H9 (cell line): ENCODE measurements around the gene RAB1A. TPM values are rescaled to one million over a fixed set of nuclear protein-coding genes. Genes with fewer than 3 reads are reported as not detected.

Source experiments
- DNase-seq: peaks from one replicate; pipeline ENCODE4 v3.0.0-alpha.2; 2017
- H2AFZ ChIP-seq: one replicate; pipeline ENCODE4 v1.6.1; 2013; ENCODE audit warnings: mild to moderate bottlenecking, low read length, control low read depth, moderate library complexity
- H2AK5ac ChIP-seq: 2 replicates; pipeline ENCODE4 v1.6.1; 2013; ENCODE audit warnings: low read length, control low read depth, mixed read lengths; ENCODE audit not compliant: insufficient read length
- H2BK120ac ChIP-seq: one replicate; pipeline ENCODE4 v1.6.1; 2013; ENCODE audit warnings: low read depth, mild to moderate bottlenecking, low read length, control low read depth, inconsistent platforms; ENCODE audit not compliant: poor library complexity, severe bottlenecking
- H2BK12ac ChIP-seq: 2 replicates; pipeline ENCODE4 v1.6.1; 2013; ENCODE audit warnings: low read length, control low read depth, mixed read lengths, low read depth; ENCODE audit not compliant: insufficient read length
- H2BK15ac ChIP-seq: 2 replicates; pipeline ENCODE4 v1.6.1; 2013; ENCODE audit warnings: low read depth, low read length, control low read depth
- H2BK20ac ChIP-seq: one replicate; pipeline ENCODE4 v1.6.1; 2013; ENCODE audit warnings: low read depth, mild to moderate bottlenecking, low read length, control low read depth, inconsistent platforms; ENCODE audit not compliant: poor library complexity, severe bottlenecking
- H2BK5ac ChIP-seq: 2 replicates; pipeline ENCODE4 v1.6.1; 2013; ENCODE audit warnings: low read length, control low read depth, mixed read lengths; ENCODE audit not compliant: insufficient read length
- H3K14ac ChIP-seq: 2 replicates; pipeline ENCODE4 v1.6.1; 2013; ENCODE audit warnings: low read length, control low read depth; ENCODE audit not compliant: insufficient read depth
- H3K18ac ChIP-seq: 2 replicates; pipeline ENCODE4 v1.6.1; 2013; ENCODE audit warnings: low read depth, mild to moderate bottlenecking, mixed read lengths, low read length, control low read depth; ENCODE audit not compliant: insufficient read length
- H3K23ac ChIP-seq: 2 replicates; pipeline ENCODE4 v1.6.1; 2013; ENCODE audit warnings: low read length, control low read depth, mixed read lengths, low read depth; ENCODE audit not compliant: insufficient read length
- H3K23me2 ChIP-seq: 2 replicates; pipeline ENCODE4 v1.6.1; 2013; ENCODE audit warnings: low read depth, mild to moderate bottlenecking, mixed read lengths, low read length, control low read depth; ENCODE audit not compliant: insufficient read length, poor library complexity, severe bottlenecking
- H3K27ac ChIP-seq: 2 replicates; pipeline ENCODE4 v1.5.1; 2013; ENCODE audit warnings: low read length, control low read depth, mixed read lengths, low read depth; ENCODE audit not compliant: insufficient read length
- H3K27me3 ChIP-seq: 2 replicates; pipeline ENCODE4 v1.6.1; 2013; ENCODE audit warnings: low read length, control low read depth, inconsistent platforms; ENCODE audit not compliant: insufficient read depth
- H3K4ac ChIP-seq: 2 replicates; pipeline ENCODE4 v1.6.1; 2013; ENCODE audit warnings: low read depth, mild to moderate bottlenecking, control low read depth, inconsistent platforms, low read length, moderate library complexity
- H3K4me1 ChIP-seq: 2 replicates; pipeline ENCODE4 v1.6.1; 2013; ENCODE audit warnings: low read length, control low read depth, inconsistent platforms; ENCODE audit not compliant: insufficient read depth
- H3K4me2 ChIP-seq: 2 replicates; pipeline ENCODE4 v1.6.1; 2013; ENCODE audit warnings: low read length, control low read depth, mixed read lengths; ENCODE audit not compliant: insufficient read length, insufficient read depth
- H3K56ac ChIP-seq: 2 replicates; pipeline ENCODE4 v1.6.1; 2013; ENCODE audit warnings: low read depth, mild to moderate bottlenecking, mixed read lengths, low read length, control low read depth; ENCODE audit not compliant: insufficient read length
- H3K79me1 ChIP-seq: 2 replicates; pipeline ENCODE4 v1.6.1; 2013; ENCODE audit warnings: low read depth, mild to moderate bottlenecking, moderate library complexity, low read length, control low read depth, inconsistent platforms; ENCODE audit not compliant: insufficient read depth, poor library complexity, severe bottlenecking
- H3K79me2 ChIP-seq: 2 replicates; pipeline ENCODE4 v1.6.1; 2013; ENCODE audit warnings: low read length, control low read depth, inconsistent platforms; ENCODE audit not compliant: insufficient read depth
- H3K9ac ChIP-seq: 2 replicates; pipeline ENCODE4 v1.6.1; 2013; ENCODE audit warnings: low read length, control low read depth, mixed read lengths; ENCODE audit not compliant: insufficient read length; ENCODE audit errors: extremely low read depth
- H3K9me3 ChIP-seq: one replicate; pipeline ENCODE4 v1.6.1; 2013; ENCODE audit warnings: low read depth, low read length, inconsistent platforms; ENCODE audit not compliant: control insufficient read depth
- H3T11ph ChIP-seq: one replicate; pipeline ENCODE4 v1.6.1; 2013; ENCODE audit warnings: mild to moderate bottlenecking, low read length, control low read depth, inconsistent platforms
- H4K20me1 ChIP-seq: one replicate; pipeline ENCODE4 v1.6.1; 2013; ENCODE audit not compliant: control insufficient read depth, insufficient read length, insufficient read depth
- H4K5ac ChIP-seq: 2 replicates; pipeline ENCODE4 v1.6.1; 2013; ENCODE audit warnings: low read depth, mild to moderate bottlenecking, mixed read lengths, low read length, control low read depth; ENCODE audit not compliant: insufficient read length
- H4K8ac ChIP-seq: replicated peaks from 2 replicates; pipeline ENCODE4 v1.6.1; 2013; ENCODE audit warnings: low read length, control low read depth, mixed read lengths, low read depth; ENCODE audit not compliant: insufficient read length
- H4K91ac ChIP-seq: 2 replicates; pipeline ENCODE4 v1.6.1; 2013; ENCODE audit warnings: low read depth, mild to moderate bottlenecking, moderate library complexity, mixed read lengths, low read length, control low read depth; ENCODE audit not compliant: insufficient read length
- H3K27ac Mint-ChIP-seq, 3 experiments: 2 replicates in 2 of 3; 3 replicates in 1 of 3; pipeline ENCODE4 v1.8.0; 2020 to 2021; ENCODE audit warnings: mixed read lengths in 3 of 3, mild to moderate bottlenecking in 1 of 3, moderate library complexity in 1 of 3
- H3K27me3 Mint-ChIP-seq: 2 replicates; pipeline ENCODE4 v1.8.0; 2021; ENCODE audit warnings: low read depth, mild to moderate bottlenecking, moderate library complexity, mixed read lengths
- H3K36me3 Mint-ChIP-seq, 3 experiments: 2 replicates in 2 of 3; 3 replicates in 1 of 3; pipeline ENCODE4 v1.8.0; 2020 to 2021; ENCODE audit warnings: low read depth in 3 of 3, mixed read lengths in 3 of 3; ENCODE audit not compliant: insufficient read depth in 1 of 3
- H3K4me1 Mint-ChIP-seq, 2 experiments: 2 replicates each; pipeline ENCODE4 v1.8.0; 2020; ENCODE audit warnings: mixed read lengths in 2 of 2
- H3K4me3 Mint-ChIP-seq, 2 experiments: 2 replicates in 1 of 2; 3 replicates in 1 of 2; pipeline ENCODE4 v1.8.0; 2020 to 2021; ENCODE audit warnings: mild to moderate bottlenecking in 2 of 2, mixed read lengths in 2 of 2, moderate library complexity in 1 of 2
- H3K9me3 Mint-ChIP-seq, 2 experiments: 2 replicates in 1 of 2; 3 replicates in 1 of 2; pipeline ENCODE4 v1.8.0; 2020; ENCODE audit warnings: mild to moderate bottlenecking in 2 of 2, mixed read lengths in 2 of 2, moderate library complexity in 1 of 2
- CTCF ChIP-seq: fragments of 200-600 bp; sonication (generic); conservative IDR thresholded peaks from 3 replicates; pipeline ENCODE4 v1.8.0; 2021; ENCODE audit warnings: antibody characterized with exemption, mild to moderate bottlenecking
- WGBS: extraction: QIAGEN DNeasy Blood & Tissue Kit; methylation state at CpG from one replicate; pipeline ENCODE4 v1.1.7; 2013; ENCODE audit warnings: missing lambda C conversion rate, low lambda C conversion rate, mixed read lengths; ENCODE audit not compliant: insufficient read length; ENCODE audit errors: extremely low coverage; 5-methylcytosine and 5-hydroxymethylcytosine counted together
- total RNA-seq: library from RNA; stranded (reverse); gene quantifications from 2 replicates; pipeline ENCODE4 v1.2.1, GENCODE V29; 2021

The RAB1A gene
- total RNA-seq, 1 experiment from 2014 or later, result 112 TPM

- Mint-ChIP-seq H3K27me3 (no peaks in the 10 kb centered on the region; the same call in 1 of the 2 replicates), H3K4me3 (no peak overlapping the region), H3K4me1 (peaks cover 9 to 11% of the 10 kb centered on the region in 2 experiments), H3K9me3 (peaks cover 3 to 7% of the 10 kb centered on the region in 2 experiments; a peak in 3 of 5 replicates), H3K27ac (peak overlapping the region in 1 of 3 experiments; percentile 17; a peak in 1 of 7 replicates), H3K36me3 (no peaks in the 10 kb centered on the region; a peak in 1 of 7 replicates)
- no peak overlapping the region for H3K56ac ChIP-seq
- no peak overlapping the region for H3K4ac ChIP-seq
- no peaks in the 10 kb centered on the region for H3K23me2 ChIP-seq
- no peak overlapping the region for H2AK5ac ChIP-seq
- H3K9ac ChIP-seq, result no peak overlapping the region
- H4K20me1 ChIP-seq, result no peaks in the 10 kb centered on the region
- H3K4me1 ChIP-seq, result no peaks in the 10 kb centered on the region
- no peaks in the 10 kb centered on the region for H3K79me1 ChIP-seq
- H2BK12ac ChIP-seq, result no peak overlapping the region
- no peak overlapping the region for H2BK120ac ChIP-seq
- no peak overlapping the region for H4K8ac ChIP-seq
- H3K79me2 ChIP-seq, result no peaks in the 10 kb centered on the region
- H3K18ac ChIP-seq, result no peak overlapping the region
- H2BK15ac ChIP-seq, result no peak overlapping the region
- H3K23ac ChIP-seq, result no peak overlapping the region
- no peak overlapping the region for H4K5ac ChIP-seq
- H2BK5ac ChIP-seq, result no peak overlapping the region
- DNase-seq, result no peak
- no peak overlapping the region for H2BK20ac ChIP-seq
- H3K4me2 ChIP-seq, result no peak overlapping the region
- no peak overlapping the region for H3T11ph ChIP-seq
- no peak overlapping the region for H3K14ac ChIP-seq
- H4K91ac ChIP-seq, result no peak overlapping the region
- no peaks in the 10 kb centered on the region for H3K9me3 ChIP-seq
- H3K27ac ChIP-seq, result no peak overlapping the region
- WGBS, result no CpG with 5 or more reads among the region's 1 CpG
- no peak for TF ChIP-seq CTCF
- H2AFZ ChIP-seq, result no peak overlapping the region
- H3K27me3 ChIP-seq, result no peaks in the 10 kb centered on the region
Observed at GRCh38 chr2:65156041-65156440, 26.1 kb upstream of the RAB1A start.
